K562 (cell line): ENCODE results near the gene CELSR2. TPM values are rescaled to one million over a fixed set of nuclear protein-coding genes. Genes with fewer than 3 reads are reported as not detected.

Source experiments
- DACH1 ChIP-seq: fragments of 450-650 bp; IDR thresholded peaks from 2 replicates; pipeline ENCODE4 v1.6.1; 2018; ENCODE audit not compliant: partially characterized antibody
- HDAC6 ChIP-seq: IDR thresholded peaks from 2 replicates; pipeline ENCODE4 v1.6.1; 2012; ENCODE audit warnings: low read depth, mild to moderate bottlenecking, control low read depth, inconsistent platforms, low read length, moderate library complexity
- NFXL1 ChIP-seq: fragments of 450-650 bp; formaldehyde crosslinking; IDR thresholded peaks from 2 replicates; pipeline ENCODE4 v1.4.0; 2021; ENCODE audit warnings: mild to moderate bottlenecking
- SREBF1 ChIP-seq: fragments of 150-350 bp; IDR thresholded peaks from 2 replicates; pipeline ENCODE4 v1.6.1; 2014; ENCODE audit warnings: antibody characterized with exemption, low read depth, low read length, borderline replicate concordance
- THRA ChIP-seq: fragments of 450-650 bp; IDR thresholded peaks from 2 replicates; pipeline ENCODE4 v1.6.1; 2017; ENCODE audit warnings: mild to moderate bottlenecking, moderate library complexity
- ZC3H4 ChIP-seq: sonication (generic); formaldehyde crosslinking; IDR thresholded peaks from 2 replicates; pipeline ENCODE4 v1.9.0; 2021; ENCODE audit warnings: missing genetic modification reagents, borderline replicate concordance
- ZNF436 ChIP-seq: fragments of 250-450, 450-650 bp; sonication (Bioruptor Pico); formaldehyde crosslinking; IDR thresholded peaks from 2 replicates; pipeline ENCODE4 v1.7.0; 2020; ENCODE audit warnings: mild to moderate bottlenecking
- ZNF695 ChIP-seq: fragments of 450-650 bp; formaldehyde crosslinking; IDR thresholded peaks from 2 replicates; pipeline ENCODE4 v1.4.0; 2020; ENCODE audit warnings: mild to moderate bottlenecking, moderate library complexity
- ZNF707 ChIP-seq: fragments of 250-450 bp; sonication (Bioruptor Pico); conservative IDR thresholded peaks from 2 replicates; pipeline ENCODE4 v1.8.0; 2022; ENCODE audit warnings: inconsistent platforms, mild to moderate bottlenecking, moderate library complexity
- polyA plus RNA-seq, 8 experiments: library from polyadenylated mRNA; depleted of rRNA in 4 of 8; stranded (reverse) in 5 of 8; unstranded in 3 of 8; fragments of >200 nt; fragmentation: Nextera tagmentation in 2 of 8; fragmentation: Illumina TruSeq in 1 of 8; extraction: Ambion mirVana in 2 of 8; extraction: Trizol in 1 of 8; gene quantifications; 2 replicates each; pipeline versions ENCODE4 v1.2.1 to v1.2.3, GENCODE V29; 2011 to 2014; ENCODE audit warnings: inconsistent platforms in 1 of 8, missing spikeins in 1 of 8
- total RNA-seq, 7 experiments: library from RNA; depleted of rRNA in 6 of 7; stranded (reverse); fragments of >200 nt in 6 of 7; fragmentation: Illumina TruSeq in 2 of 7; extraction: Trizol in 2 of 7; gene quantifications; 2 replicates each; pipeline versions ENCODE4 v1.2.1 to v1.2.3, GENCODE V29; 2011 to 2021; ENCODE audit warnings: low replicate concordance in 1 of 7
- TF ChIP-seq, protein P1 (sequence below): sonication (generic); formaldehyde crosslinking; IDR thresholded peaks from 2 replicates; pipeline ENCODE4 v1.8.0; 2023; ENCODE audit warnings: missing genetic modification reagents, mild to moderate bottlenecking, borderline replicate concordance
- TF ChIP-seq, protein P2 (sequence below): sonication (generic); formaldehyde crosslinking; IDR thresholded peaks from 2 replicates; pipeline ENCODE4 v1.9.0; 2022; ENCODE audit warnings: mild to moderate bottlenecking, missing genetic modification reagents
- TF ChIP-seq, protein P3 (sequence below): fragments of 250-450 bp; sonication (Bioruptor Pico); IDR thresholded peaks from 2 replicates; pipeline ENCODE4 v1.8.0; 2021; ENCODE audit warnings: moderate library complexity, mild to moderate bottlenecking, inconsistent platforms
- TF ChIP-seq, protein P4 (sequence below): fragments of 450-650 bp; formaldehyde crosslinking; IDR thresholded peaks from 2 replicates; pipeline ENCODE4 v1.4.0; 2022; ENCODE audit warnings: mild to moderate bottlenecking, moderate library complexity
- TF ChIP-seq, protein P5 (sequence below): sonication (generic); IDR thresholded peaks from 2 replicates; pipeline ENCODE4 v1.6.1; 2016

CELSR2 gene
- total and polyA plus RNA-seq, 9 of the 15 experiments (the other 6 are each of a cell fraction or from before 2014, with no cell fraction given) = 0.31 to 21.9 (median 4.2) TPM

DNA sequence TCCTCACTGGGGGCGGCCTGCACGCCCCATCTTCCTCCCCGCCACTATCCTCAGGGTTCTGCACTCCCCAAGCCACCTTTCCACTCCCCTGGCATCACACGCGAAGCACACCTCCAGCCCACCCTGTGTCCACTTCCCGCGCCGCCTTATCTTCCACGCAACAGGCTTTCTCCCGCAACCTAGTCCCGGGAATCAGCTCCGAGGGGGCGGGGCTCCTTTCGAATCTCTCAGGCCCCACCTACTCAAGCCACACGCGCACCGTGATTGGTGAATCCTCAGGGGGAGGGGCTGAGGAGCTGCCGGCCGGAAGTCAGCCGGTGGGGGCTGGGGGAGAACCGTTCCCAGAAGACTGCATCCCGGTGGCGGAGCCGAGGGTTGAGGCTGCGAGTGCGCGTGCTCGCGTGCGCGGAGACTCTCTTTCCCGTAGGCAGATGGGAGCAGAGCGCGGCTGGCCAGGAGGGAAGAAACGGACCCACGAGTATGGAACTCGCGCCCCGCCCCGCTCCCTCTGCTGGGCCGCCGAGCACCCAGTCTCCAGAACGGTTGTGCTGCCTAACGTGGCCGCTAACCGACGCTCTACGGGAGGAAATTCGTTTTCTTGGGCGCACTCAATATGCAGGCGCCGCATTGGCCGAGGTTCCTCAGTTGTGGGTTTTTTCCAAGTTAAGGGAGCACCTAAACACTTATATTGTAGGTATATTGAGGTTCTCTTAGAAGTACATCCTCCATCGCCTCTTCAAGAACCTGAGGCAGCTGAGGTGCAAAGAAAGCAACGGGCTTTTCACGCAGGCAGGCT lies 33.8 kb downstream of the CELSR2 start, which contains the start of gene PSRC1 (continued):
- TF ChIP-seq, protein P1, sequence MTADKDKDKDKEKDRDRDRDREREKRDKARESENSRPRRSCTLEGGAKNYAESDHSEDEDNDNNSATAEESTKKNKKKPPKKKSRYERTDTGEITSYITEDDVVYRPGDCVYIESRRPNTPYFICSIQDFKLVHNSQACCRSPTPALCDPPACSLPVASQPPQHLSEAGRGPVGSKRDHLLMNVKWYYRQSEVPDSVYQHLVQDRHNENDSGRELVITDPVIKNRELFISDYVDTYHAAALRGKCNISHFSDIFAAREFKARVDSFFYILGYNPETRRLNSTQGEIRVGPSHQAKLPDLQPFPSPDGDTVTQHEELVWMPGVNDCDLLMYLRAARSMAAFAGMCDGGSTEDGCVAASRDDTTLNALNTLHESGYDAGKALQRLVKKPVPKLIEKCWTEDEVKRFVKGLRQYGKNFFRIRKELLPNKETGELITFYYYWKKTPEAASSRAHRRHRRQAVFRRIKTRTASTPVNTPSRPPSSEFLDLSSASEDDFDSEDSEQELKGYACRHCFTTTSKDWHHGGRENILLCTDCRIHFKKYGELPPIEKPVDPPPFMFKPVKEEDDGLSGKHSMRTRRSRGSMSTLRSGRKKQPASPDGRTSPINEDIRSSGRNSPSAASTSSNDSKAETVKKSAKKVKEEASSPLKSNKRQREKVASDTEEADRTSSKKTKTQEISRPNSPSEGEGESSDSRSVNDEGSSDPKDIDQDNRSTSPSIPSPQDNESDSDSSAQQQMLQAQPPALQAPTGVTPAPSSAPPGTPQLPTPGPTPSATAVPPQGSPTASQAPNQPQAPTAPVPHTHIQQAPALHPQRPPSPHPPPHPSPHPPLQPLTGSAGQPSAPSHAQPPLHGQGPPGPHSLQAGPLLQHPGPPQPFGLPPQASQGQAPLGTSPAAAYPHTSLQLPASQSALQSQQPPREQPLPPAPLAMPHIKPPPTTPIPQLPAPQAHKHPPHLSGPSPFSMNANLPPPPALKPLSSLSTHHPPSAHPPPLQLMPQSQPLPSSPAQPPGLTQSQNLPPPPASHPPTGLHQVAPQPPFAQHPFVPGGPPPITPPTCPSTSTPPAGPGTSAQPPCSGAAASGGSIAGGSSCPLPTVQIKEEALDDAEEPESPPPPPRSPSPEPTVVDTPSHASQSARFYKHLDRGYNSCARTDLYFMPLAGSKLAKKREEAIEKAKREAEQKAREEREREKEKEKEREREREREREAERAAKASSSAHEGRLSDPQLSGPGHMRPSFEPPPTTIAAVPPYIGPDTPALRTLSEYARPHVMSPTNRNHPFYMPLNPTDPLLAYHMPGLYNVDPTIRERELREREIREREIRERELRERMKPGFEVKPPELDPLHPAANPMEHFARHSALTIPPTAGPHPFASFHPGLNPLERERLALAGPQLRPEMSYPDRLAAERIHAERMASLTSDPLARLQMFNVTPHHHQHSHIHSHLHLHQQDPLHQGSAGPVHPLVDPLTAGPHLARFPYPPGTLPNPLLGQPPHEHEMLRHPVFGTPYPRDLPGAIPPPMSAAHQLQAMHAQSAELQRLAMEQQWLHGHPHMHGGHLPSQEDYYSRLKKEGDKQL (CRISPR knock-in tag) = no peak
- TF ChIP-seq ZNF436 (CRISPR knock-in tag) = no peak
- no peak for TF ChIP-seq ZNF707 (CRISPR knock-in tag)
- TF ChIP-seq, protein P2, sequence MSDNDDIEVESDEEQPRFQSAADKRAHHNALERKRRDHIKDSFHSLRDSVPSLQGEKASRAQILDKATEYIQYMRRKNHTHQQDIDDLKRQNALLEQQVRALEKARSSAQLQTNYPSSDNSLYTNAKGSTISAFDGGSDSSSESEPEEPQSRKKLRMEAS (CRISPR knock-in tag) = peak; percentile 82
- TF ChIP-seq ZC3H4 (CRISPR knock-in tag) = no peak; the same call in 1 of the 2 replicates
- no peak for TF ChIP-seq SREBF1
- TF ChIP-seq, protein P3, sequence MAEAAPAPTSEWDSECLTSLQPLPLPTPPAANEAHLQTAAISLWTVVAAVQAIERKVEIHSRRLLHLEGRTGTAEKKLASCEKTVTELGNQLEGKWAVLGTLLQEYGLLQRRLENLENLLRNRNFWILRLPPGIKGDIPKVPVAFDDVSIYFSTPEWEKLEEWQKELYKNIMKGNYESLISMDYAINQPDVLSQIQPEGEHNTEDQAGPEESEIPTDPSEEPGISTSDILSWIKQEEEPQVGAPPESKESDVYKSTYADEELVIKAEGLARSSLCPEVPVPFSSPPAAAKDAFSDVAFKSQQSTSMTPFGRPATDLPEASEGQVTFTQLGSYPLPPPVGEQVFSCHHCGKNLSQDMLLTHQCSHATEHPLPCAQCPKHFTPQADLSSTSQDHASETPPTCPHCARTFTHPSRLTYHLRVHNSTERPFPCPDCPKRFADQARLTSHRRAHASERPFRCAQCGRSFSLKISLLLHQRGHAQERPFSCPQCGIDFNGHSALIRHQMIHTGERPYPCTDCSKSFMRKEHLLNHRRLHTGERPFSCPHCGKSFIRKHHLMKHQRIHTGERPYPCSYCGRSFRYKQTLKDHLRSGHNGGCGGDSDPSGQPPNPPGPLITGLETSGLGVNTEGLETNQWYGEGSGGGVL = no peak
- TF ChIP-seq THRA = no peak
- no peak for TF ChIP-seq DACH1
- TF ChIP-seq, protein P4, sequence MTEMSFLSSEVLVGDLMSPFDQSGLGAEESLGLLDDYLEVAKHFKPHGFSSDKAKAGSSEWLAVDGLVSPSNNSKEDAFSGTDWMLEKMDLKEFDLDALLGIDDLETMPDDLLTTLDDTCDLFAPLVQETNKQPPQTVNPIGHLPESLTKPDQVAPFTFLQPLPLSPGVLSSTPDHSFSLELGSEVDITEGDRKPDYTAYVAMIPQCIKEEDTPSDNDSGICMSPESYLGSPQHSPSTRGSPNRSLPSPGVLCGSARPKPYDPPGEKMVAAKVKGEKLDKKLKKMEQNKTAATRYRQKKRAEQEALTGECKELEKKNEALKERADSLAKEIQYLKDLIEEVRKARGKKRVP = no peak; the same call in 1 of the 2 replicates
- TF ChIP-seq NFXL1 (CRISPR knock-in tag) = no peak
- TF ChIP-seq, protein P5, sequence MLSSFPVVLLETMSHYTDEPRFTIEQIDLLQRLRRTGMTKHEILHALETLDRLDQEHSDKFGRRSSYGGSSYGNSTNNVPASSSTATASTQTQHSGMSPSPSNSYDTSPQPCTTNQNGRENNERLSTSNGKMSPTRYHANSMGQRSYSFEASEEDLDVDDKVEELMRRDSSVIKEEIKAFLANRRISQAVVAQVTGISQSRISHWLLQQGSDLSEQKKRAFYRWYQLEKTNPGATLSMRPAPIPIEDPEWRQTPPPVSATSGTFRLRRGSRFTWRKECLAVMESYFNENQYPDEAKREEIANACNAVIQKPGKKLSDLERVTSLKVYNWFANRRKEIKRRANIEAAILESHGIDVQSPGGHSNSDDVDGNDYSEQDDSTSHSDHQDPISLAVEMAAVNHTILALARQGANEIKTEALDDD = peak; percentile 82; the same call in 1 of the 2 replicates
- TF ChIP-seq HDAC6 = no peak
- no peak for TF ChIP-seq ZNF695
